Suppressor macrophage treated with lipopolysaccharide for 1 hour (primary cell): ENCODE measurements around the gene PTPN23.

ENCODE experiments used
- DNase-seq, 3 donors: peaks; one replicate each; pipeline ENCODE4 v3.0.0-alpha.2; 2020 to 2022

Gene PTPN23

GRCh38 chr3:47407896-47408838, 27.3 kb downstream of the PTPN23 start:
- DNase-seq, result no peak

DNA sequence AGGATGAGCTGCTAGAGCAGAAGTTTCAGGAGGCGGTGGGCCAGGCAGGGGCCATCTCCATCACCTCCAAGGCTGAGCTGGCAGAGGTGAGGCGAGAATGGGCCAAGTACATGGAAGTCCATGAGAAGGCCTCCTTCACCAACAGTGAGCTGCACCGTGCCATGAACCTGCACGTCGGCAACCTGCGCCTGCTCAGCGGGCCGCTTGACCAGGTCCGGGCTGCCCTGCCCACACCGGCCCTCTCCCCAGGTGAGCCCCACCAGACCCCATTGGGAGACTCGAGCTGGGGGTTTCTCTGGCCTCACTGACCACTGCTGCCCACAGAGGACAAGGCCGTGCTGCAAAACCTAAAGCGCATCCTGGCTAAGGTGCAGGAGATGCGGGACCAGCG, 28.0 kb downstream of the PTPN23 start:
- no peak for DNase-seq

GRCh38 chr3:47409284-47409683, 28.5 kb downstream of the PTPN23 start:
- DNase-seq, result no peak

- no peak for DNase-seq
Measured at GRCh38 chr3:47409688-47410416, 29.0 kb downstream of the PTPN23 start.

GRCh38 chr3:47410417-47410720, 29.5 kb downstream of the PTPN23 start:
- no peak for DNase-seq

GRCh38 chr3:47410801-47411646, 30.2 kb downstream of the PTPN23 start:
- DNase-seq, result no peak

DNA sequence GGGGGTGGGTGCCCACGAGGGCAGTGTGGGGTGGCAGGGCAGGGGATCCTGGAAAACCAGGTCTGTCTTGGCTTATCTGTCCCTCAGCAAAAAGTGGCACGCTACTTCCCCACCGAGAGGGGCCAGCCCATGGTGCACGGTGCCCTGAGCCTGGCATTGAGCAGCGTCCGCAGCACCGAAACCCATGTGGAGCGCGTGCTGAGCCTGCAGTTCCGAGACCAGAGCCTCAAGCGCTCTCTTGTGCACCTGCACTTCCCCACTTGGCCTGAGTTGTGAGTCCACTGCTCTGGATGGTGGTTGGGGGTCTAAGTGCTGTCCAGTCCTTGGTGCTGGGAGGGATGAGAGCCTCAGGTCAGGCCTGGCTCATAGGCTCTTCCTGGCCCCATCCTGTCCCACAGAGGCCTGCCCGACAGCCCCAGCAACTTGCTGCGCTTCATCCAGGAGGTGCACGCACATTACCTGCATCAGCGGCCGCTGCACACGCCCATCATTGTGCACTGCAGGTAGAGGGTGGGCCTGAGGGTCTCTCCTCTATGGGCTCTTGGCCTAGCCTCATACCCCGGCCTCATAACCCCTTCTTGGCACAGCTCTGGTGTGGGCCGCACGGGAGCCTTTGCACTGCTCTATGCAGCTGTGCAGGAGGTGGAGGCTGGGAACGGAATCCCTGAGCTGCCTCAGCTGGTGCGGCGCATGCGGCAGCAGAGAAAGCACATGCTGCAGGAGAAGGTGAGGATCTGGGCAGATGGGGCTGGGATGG, 31.1 kb downstream of the PTPN23 start:
- no peak for DNase-seq

DNA sequence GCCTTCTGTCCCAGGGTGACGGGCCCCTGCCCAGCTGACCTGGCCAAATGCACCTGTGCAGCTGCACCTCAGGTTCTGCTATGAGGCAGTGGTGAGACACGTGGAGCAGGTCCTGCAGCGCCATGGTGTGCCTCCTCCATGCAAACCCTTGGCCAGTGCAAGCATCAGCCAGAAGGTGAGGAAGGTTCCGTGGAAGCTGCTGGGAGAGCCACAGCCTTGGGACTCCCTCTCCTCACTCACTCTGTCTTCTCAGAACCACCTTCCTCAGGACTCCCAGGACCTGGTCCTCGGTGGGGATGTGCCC, 31.6 kb downstream of the PTPN23 start:
- no peak for DNase-seq

GRCh38 chr3:47412842-47413520, 32.2 kb downstream of the PTPN23 start:
- no peak for DNase-seq

DNA sequence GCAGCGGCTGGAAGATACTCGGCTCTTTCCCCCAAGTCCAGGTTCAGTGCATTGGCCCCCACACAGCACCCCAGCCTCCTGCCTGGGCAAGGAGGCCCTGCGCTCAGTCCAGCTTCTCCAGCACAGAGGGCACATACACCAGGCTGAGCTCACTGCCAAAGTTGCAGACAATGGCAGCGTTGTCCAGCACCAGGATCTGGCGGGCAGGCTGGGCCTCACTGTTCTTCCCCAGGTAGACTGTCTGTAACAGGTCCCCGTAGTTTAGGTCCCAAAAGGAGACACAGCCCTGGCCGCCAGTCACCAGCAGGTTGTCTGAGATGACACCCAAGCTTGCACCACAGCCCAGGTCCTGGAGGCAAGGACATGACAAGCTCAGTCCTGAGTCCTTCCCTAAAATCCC, 32.9 kb downstream of the PTPN23 start:
- no peak for DNase-seq

- no peak for DNase-seq
Measured at GRCh38 chr3:47414161-47414564, 33.3 kb downstream of the PTPN23 start.

DNA sequence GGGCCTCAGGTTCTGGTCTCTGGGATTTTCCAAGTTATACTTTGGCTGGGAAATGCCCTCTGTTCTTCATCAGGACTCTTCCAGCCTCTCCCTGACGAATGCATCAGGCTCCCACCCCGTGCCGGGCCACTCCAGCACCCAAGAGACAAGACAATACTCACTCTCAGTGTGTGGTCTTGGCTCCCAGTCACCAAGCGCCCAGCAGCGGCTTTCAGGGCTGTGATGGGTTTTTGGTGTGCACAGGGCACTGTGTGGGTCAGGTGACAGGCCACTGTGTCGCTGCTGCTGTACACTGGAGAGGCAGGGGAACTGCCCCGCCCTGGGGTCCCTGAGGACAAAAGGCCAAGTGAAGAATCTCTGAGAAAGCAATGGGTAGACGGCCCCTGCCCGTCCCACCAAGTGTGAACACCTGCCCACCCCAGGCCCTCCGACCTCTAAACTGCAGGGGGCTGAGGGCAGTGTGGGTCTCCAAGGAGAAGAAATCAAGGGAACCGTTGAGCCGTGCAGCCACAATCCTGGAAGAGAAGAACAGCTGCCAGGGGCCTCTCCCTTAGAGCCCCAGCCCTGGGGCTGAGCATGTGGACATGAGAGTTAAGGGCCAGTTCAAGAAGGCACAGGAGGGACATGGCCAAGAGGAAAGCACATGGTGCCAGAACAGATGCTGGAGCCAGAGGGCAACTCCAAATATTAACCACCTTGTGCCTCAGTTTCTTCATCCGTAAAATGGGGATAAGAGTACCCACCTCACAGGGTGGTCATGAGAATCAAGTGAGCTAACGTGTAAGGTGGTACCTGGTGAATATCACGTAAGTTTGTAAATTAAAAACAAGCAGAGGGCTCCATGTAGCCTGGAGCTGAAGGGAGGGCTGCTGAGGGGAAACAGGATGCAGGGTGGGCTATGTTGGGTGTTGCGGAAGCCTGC, 34.1 kb downstream of the PTPN23 start:
- DNase-seq, result no peak

DNA sequence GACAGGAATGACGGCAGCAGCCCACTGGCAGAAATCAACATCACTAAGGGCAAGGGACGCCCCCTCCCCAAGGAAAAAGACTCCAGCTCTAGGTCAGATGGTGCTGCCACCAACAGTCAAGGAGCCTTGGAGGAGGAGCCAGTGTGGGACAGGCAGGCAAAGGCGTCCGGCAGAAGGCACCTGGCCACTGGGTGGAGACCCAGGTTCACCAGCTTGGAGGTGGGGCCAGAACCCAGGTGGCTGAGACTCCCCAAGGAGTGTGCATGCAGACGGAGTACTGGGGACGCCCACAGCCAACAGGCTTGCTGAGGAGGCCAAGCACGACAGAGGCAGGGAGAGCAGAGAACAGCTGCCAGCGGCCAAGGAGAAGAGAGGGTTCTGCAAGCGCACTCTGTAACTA, 35.2 kb downstream of the PTPN23 start:
- DNase-seq, result no peak

- no peak for DNase-seq
Measured at GRCh38 chr3:47418167-47419082, 37.6 kb downstream of the PTPN23 start.

DNA sequence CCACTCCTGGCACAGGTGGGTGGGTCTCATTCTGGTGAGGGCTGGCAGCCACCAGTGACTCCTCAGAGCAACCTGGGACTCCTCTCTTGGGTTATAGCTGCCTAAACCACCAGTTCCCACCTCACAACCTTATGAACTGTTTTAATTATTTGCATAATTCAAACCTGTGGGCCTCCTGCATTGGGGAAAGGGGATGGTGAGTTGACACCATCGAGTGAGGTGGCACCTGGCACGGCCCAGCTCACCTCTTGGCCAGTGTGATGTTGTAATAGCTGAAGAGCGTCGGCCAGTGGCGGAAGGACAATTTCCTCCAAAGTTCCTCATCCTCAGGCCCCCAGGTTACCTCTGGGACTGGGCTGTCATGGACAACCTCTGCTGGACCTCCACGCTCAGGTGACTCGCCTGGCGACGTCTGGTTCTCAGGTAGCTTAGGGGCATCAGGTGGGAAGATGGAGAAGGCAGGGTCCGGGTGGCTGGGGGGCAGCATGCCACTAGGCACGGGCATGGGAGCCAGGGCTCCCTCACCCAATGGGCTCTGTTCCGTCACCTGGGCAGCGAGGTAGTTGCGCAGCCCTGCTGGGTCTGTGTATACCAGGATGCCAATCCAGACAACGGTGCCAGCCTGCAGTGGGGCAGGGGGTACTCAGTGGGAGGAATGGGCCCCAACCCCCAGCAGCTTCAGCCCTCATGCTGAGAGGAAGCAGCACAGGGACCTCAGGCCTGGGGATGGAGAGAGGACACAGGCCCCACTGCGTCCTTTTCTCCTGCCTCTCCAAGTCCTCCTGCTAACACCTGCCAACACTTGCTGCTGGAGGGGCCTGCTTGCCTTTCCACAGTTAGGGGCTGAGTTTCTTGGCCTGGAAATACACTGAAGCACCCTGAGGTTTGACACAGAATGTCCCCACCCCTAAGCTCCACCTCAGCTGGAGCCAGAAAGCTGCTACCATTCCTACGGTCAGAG, 38.5 kb downstream of the PTPN23 start:
- no peak for DNase-seq

DNA sequence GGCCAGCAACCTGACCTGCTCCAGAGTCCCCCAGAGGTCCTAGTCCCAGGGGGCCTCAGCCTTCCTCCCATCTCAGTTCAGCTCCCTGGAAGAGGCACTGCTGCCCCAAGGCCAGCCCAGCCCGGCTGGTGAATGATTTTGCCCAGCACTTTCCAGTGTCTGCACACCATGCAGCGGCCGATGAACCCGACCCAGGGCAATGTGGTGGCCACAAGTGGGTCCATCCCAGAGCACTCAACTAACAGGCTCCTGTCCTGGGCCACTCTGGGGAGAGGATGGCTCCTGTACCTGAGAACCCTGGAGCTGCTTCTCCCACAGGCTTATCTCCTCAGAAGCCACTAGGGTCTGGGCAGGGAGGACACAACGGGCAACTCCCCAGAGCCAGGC, 39.2 kb downstream of the PTPN23 start:
- no peak for DNase-seq

DNA sequence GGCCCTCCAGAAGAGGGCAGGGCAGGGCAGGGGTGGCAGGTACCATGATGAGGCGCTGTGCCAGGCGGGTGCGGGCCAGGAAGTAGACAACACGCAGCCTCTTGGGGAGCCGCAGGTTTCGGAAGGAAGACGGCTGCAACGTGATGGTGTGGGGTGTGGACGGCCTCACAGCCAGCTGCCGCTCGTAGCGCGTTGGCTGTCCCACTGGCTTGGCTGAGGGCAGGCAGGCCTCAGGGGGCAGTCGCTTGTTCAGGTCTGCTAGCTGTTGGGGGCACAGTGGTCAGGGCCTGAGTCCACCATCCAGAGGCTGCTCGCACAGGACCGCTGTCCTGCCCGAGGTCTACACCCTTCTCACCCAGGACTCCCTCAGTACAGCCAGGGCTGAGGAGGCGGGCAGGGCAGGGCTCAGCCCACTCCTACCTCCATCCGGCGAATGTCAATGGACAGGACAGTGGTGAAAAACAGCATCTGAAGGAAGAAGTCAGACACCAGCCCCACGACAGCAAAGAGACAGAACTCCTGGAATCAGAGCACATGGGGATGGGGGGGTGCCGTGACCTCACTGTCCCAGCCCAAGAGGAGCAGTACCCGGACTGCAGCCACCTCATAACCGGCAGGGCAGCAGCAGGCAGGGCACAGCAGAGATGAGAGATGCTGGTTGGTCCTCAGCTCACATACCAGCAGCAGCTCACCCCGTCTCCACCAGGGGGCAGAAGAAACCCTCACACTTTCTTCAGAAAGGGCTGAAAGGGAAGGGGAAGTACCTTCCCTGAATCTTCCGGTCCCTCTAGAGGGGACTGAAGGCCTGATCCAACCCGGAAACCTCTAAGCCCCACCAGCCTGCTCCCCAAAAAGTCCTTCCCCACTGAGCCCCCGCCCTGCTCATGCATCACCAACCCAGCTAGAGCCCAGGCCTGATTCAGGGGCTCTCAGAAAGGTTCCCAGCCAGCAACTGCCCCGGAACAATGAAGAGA, 40.0 kb downstream of the PTPN23 start:
- DNase-seq, result peak; percentile 93 to 94 (median 93)
